Activated naive CD4-positive, alpha-beta T cell treated with anti-CD3 and anti-CD28 coated beads for 36 hours (primary cell): ENCODE measurements around the gene DENND1B. TPM values are rescaled to one million over a fixed set of nuclear protein-coding genes. Genes with fewer than 3 reads are reported as not detected.

Source experiments
- CTCF ChIA-PET: fragments of 350-600 bp; sonication (Branson Sonifier 250); formaldehyde crosslinking; loops from one replicate; lab custom pipeline; 2021; ENCODE audit warnings: antibody characterized with exemption; lab: Charles Lee
- DNase-seq: peaks from one replicate; pipeline ENCODE4 v3.0.0-alpha.2; 2020
- H3K27ac Mint-ChIP-seq: one replicate; pipeline ENCODE4 v1.8.0; 2021; ENCODE audit warnings: mild to moderate bottlenecking, mixed read lengths
- H3K27me3 Mint-ChIP-seq: one replicate; pipeline ENCODE4 v1.8.0; 2021; ENCODE audit warnings: low read depth, mixed read lengths
- H3K36me3 Mint-ChIP-seq: one replicate; pipeline ENCODE4 v1.8.0; 2021; ENCODE audit warnings: low read depth, mixed read lengths
- H3K4me1 Mint-ChIP-seq: one replicate; pipeline ENCODE4 v1.8.0; 2021; ENCODE audit warnings: low read depth, mixed read lengths
- H3K4me3 Mint-ChIP-seq: one replicate; pipeline ENCODE4 v1.8.0; 2021; ENCODE audit warnings: mild to moderate bottlenecking, moderate library complexity, mixed read lengths
- H3K9me3 Mint-ChIP-seq: one replicate; pipeline ENCODE4 v1.8.0; 2021; ENCODE audit warnings: mixed read lengths
- intact Hi-C: fragments of 100-400 bp; cut with micrococcal nuclease; formaldehyde crosslinking; loops from one replicate; pipeline ENCODE4 v1.15.1; 2023
- total RNA-seq, 2 experiments: library from RNA; stranded (reverse); gene quantifications; one replicate each; pipeline ENCODE4 v1.2.3, GENCODE V29; 2021

Gene DENND1B
- total RNA-seq, 2 experiments from 2014 or later, result 8.9 to 9.7 TPM

DNA sequence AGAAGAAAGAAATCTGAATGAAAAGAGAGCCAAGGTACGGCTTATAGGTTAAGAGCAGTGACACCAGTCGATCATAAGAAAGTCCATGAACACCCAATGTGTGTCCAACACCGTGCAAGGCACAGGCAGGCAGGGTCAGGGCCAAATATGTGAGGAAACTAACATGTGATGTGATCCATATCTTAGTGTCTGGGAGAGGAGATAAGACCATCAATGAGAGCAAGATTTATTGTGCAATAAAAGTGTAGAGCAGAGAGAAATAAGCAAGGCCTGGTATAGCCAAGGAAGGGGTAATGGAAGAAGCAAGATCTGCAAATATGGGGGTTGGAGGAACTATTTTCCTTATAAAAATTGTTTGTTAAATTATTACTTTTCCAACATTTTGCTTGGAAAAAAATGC is 308.5 kb downstream of the DENND1B start:
- Mint-ChIP-seq H3K4me3 (no peak overlapping the region), H3K27ac (no peak overlapping the region), H3K9me3 (no peaks in the 10 kb centered on the region), H3K4me1 (peaks cover 6% of the 10 kb centered on the region), H3K36me3 (no peaks in the 10 kb centered on the region), H3K27me3 (peaks cover 2% of the 10 kb centered on the region)
- CTCF ChIA-PET, result no interaction called here
- no peak for DNase-seq
- intact Hi-C loops, result no loop called here

DNA sequence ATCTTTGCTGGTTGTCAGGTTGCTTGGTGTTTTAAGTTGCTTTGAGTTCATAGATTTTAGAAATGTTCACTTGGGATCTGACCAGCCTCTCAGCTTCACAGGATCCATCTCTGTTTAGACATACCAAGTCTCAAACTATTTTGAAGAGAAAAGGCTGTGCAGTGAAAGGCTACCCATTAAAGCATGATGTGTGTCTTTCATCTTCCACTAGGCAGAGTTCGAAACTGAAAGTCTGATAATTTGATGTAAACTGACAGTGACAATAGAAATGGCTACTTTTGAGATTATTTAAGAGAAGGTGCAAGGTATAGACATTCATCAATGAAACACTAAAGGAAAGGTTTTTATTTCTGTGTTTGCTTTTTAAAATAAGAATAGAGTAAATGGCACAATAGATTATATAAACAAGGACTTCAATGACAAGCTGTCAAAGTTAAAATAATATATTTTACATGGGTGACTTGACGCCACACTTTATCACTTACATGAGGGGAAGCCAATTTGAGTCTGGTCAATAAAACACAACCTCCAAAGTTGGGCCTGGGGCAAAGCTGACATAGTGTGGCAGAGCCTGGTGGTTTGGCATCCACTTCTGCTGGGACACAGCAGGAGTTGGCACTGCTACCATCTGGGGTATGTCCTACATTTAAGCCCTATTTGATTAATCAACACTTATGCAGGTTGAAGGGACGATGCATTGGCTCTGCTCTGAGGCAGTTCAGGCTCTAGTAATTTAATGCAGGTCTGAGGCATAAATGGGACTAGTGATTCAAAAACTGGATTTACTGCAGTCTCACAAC is 309.6 kb downstream of the DENND1B start:
- H3K27me3 Mint-ChIP-seq, result peaks cover 2% of the 10 kb centered on the region
- H3K4me3 Mint-ChIP-seq, result no peak overlapping the region
- no peaks in the 10 kb centered on the region for H3K9me3 Mint-ChIP-seq
- intact Hi-C loops, result no loop called here
- H3K4me1 Mint-ChIP-seq, result peaks cover 6% of the 10 kb centered on the region
- DNase-seq, result no peak
- CTCF ChIA-PET, result no interaction called here
- no peak overlapping the region for H3K27ac Mint-ChIP-seq
- no peaks in the 10 kb centered on the region for H3K36me3 Mint-ChIP-seq

DNA sequence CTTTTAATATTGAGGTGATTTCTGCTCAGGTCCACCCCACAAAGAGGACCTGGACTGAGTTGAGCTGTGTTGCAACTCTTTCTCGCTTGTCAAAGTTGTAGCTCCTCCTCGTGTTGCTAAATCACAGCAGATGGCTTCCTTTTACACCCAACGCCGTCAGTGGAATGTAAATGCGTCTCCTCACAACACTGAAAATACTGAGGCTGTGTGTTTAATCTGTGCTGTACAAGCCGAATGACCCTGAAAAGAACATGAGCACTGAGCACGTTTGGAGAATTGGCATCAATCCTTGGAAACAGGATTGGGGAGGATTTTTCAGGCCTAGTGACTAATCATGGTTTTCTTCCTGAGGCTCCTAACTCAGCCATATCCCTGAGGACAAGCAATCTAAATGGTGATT is 311.2 kb downstream of the DENND1B start:
- CTCF ChIA-PET, result no interaction called here
- no peak for DNase-seq
- Mint-ChIP-seq H3K27me3 (peaks cover 2% of the 10 kb centered on the region), H3K27ac (no peak overlapping the region), H3K4me3 (no peak overlapping the region), H3K36me3 (no peaks in the 10 kb centered on the region), H3K9me3 (no peaks in the 10 kb centered on the region), H3K4me1 (no peaks in the 10 kb centered on the region)
- intact Hi-C loops, result no loop called here

DNA sequence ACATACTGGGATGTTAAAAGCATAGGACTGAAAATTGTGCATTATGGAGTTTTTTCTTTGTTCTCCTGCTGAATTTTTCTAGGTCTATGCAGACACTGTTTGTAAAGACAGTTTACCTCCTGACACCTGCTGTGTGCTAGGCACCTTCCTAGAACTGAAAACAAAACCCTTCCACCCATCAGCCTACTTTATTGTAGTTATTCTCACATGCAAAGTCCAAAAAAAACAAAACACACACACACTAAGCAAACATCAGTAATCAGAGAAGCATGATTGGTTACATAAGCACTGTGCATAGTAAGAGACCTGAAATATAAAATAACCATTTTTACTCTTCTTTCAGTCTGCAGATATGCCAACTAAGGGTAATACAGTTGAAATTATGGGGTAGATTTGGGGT is 312.1 kb downstream of the DENND1B start:
- no peak overlapping the region for H3K27ac Mint-ChIP-seq

DNA sequence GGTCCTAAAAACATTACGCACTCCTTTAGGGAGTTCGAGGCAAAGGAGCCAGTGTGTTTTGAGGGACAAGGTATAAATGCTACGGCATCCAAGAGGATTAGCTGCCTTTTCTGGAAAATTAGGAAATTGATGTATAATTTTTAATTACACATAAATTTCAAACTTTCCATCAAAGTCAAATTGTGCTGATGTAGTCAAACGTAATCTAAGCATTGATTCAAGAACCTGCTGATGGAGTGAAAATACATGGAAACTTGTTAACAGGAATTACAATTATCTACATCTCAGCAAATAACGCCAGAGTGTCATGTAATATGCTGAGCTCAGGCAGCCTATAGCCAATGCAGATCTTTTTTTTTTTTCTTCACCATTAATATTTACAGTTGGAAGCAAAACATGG is 312.7 kb downstream of the DENND1B start:
- no peak overlapping the region for H3K27ac Mint-ChIP-seq
- intact Hi-C loops, result no loop called here
- no peaks in the 10 kb centered on the region for H3K36me3 Mint-ChIP-seq
- H3K27me3 Mint-ChIP-seq, result no peaks in the 10 kb centered on the region
- DNase-seq, result no peak
- CTCF ChIA-PET, result no interaction called here
- H3K4me1 Mint-ChIP-seq, result no peaks in the 10 kb centered on the region
- no peak overlapping the region for H3K4me3 Mint-ChIP-seq
- H3K9me3 Mint-ChIP-seq, result no peaks in the 10 kb centered on the region

More for the DNA sequence above, 312.1 kb downstream of the DENND1B start:
- CTCF ChIA-PET, result no interaction called here
- no peak for DNase-seq
- intact Hi-C loops, result no loop called here
- Mint-ChIP-seq H3K4me1 (no peaks in the 10 kb centered on the region), H3K9me3 (no peaks in the 10 kb centered on the region), H3K36me3 (no peaks in the 10 kb centered on the region), H3K4me3 (no peak overlapping the region), H3K27me3 (no peaks in the 10 kb centered on the region)

Other genes starting within 250 kb of the DENND1B start
- gene C1orf53, start 127.2 kb upstream of the DENND1B start, total RNA-seq, result under 1 TPM in 1 of 2 experiments, not detected in 1; 0.52 TPM
- not detected for gene LHX9, start 141.9 kb upstream of the DENND1B start, total RNA-seq